Astrocyte of the cerebellum (primary cell): ENCODE measurements around the gene SRRM3.
A peak's percentile ranks its signal among the peaks of the same experiment; 100 is the strongest.

Source experiments
- DNase-seq: peaks from one replicate; pipeline ENCODE4 v3.0.0-alpha.2; 2011; ENCODE audit warnings: low read depth
- H3K4me3 ChIP-seq: 2 replicates; pipeline ENCODE4 v1.5.1; 2011; ENCODE audit warnings: mild to moderate bottlenecking, low read depth, low read length, moderate library complexity
- CTCF ChIP-seq: IDR thresholded peaks from 2 replicates; pipeline ENCODE4 v1.5.1; 2012; ENCODE audit warnings: low read length, low read depth, moderate library complexity, mild to moderate bottlenecking; ENCODE audit errors: missing control alignments
- in situ Hi-C: cut with HindIII; loops from 2 replicates; pipeline ENCODE4 v1.10.0; 2017; ENCODE audit warnings: low sequenced_read_pairs

SRRM3 gene

GRCh38 chr7:76316984-76317781 is 115.5 kb downstream of the SRRM3 start:
- TF ChIP-seq CTCF, result no peak
- no peak for DNase-seq
- peak overlapping the region; percentile 84 for H3K4me3 ChIP-seq
- in situ Hi-C loops, result no loop called here

- TF ChIP-seq CTCF, result no peak
- in situ Hi-C loops, result no loop called here
- peak; percentile 90 for DNase-seq
- peak overlapping the region; percentile 84 for H3K4me3 ChIP-seq
Measured at GRCh38 chr7:76317782-76318487, 116.2 kb downstream of the SRRM3 start.

GRCh38 chr7:76318488-76319353 is 117.0 kb downstream of the SRRM3 start:
- peak; percentile 41 for TF ChIP-seq CTCF
- peak overlapping the region; percentile 84 for H3K4me3 ChIP-seq
- peak; percentile 65 for DNase-seq
- in situ Hi-C loops, result no loop called here

- in situ Hi-C loops, result no loop called here
- no peak for TF ChIP-seq CTCF
- no peak for DNase-seq
- H3K4me3 ChIP-seq, result no peak overlapping the region
Measured at GRCh38 chr7:76325092-76325491, 123.4 kb downstream of the SRRM3 start.

- in situ Hi-C loops, result no loop called here
- no peak overlapping the region for H3K4me3 ChIP-seq
- no peak for DNase-seq
- TF ChIP-seq CTCF, result no peak
Measured at GRCh38 chr7:76325811-76326210, 124.1 kb downstream of the SRRM3 start.

- in situ Hi-C loops, result no loop called here
- TF ChIP-seq CTCF, result no peak
- no peak for DNase-seq
Measured at GRCh38 chr7:76326646-76327233, 125.0 kb downstream of the SRRM3 start.

More at GRCh38 chr7:76326646-76327233, 125.0 kb downstream of the SRRM3 start:
- H3K4me3 ChIP-seq, result no peak overlapping the region
